Stimulated activated naive CD8-positive, alpha-beta T cell treated with anti-CD3 and anti-CD28 coated beads, Interleukin-15, amount 100 ng/mL, for 72 hours (primary cell): ENCODE measurements around the gene FOXJ3.

Experiments
- ATAC-seq: fragments of 150-1000 bp; cut with Tn5 transposase; 2 replicates; pipeline ENCODE4 v1.10.0; 2021; ENCODE audit warnings: mild to moderate bottlenecking, moderate library complexity
- DNase-seq, 2 donors: peaks; one replicate each; pipeline ENCODE4 v3.0.0; 2021 to 2022
- H3K27ac Mint-ChIP-seq, 2 donors: one replicate each; pipeline ENCODE4 v1.8.0; 2022; ENCODE audit warnings: mild to moderate bottlenecking in 2 of 2, mixed read lengths in 2 of 2, moderate library complexity in 2 of 2
- H3K27me3 Mint-ChIP-seq: one replicate; pipeline ENCODE4 v1.8.0; 2022; ENCODE audit warnings: mixed read lengths
- H3K4me1 Mint-ChIP-seq: one replicate; pipeline ENCODE4 v1.8.0; 2022; ENCODE audit warnings: mild to moderate bottlenecking, mixed read lengths
- H3K4me3 Mint-ChIP-seq, 2 donors: one replicate each; pipeline ENCODE4 v1.8.0; 2022; ENCODE audit warnings: mild to moderate bottlenecking in 2 of 2, mixed read lengths in 2 of 2, moderate library complexity in 1 of 2
- H3K9me3 Mint-ChIP-seq, 2 donors: one replicate each; pipeline ENCODE4 v1.8.0; 2022; ENCODE audit warnings: mixed read lengths in 2 of 2

The FOXJ3 gene

DNA sequence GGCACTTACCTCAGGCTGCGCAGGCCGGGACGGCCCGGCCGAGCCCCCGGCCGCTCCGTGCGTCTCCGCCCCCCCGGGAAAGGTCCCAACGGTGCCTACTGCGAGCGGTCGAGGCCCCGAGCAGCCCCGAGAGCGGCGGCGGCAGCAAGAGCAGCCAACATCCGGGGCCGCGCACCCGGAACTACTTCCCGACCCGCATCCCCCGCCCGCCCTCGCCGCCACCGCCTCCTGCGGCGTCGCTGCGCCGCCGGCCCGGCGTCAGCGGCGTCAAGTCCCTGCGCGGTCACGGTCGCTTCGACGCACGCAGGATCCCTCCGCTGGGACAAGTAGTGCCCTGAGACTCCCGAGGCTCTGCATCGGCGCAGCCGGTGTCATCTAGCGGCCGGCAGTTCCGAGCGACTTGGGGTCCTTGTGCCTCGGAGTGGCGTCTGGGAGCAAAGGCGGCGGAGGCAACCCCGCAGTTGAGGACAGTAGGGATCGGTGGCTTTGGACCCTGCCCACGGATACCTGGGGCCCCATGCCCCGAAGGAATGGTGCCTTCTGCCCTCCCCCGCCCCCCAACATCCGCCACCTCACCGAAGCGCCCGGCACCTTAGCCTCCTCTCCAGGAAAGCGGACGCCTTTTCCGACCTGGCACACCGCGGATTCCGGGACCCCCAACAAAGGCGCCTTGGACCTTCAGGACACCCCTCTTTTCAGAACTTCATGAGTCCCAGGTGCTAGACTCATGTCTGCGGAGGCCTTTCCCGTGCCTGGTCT lies at the start of gene FOXJ3:
Gene FOXJ3 (minus strand): TSS at position 186 of the 759 bp plus-strand sequence. CDS start 24,142 bp downstream, outside the sequence.
- H3K4me3 Mint-ChIP-seq: peak within 1 kb of the TSS; percentile 90 to 95
- no peaks in the 10 kb centered on the region for H3K9me3 Mint-ChIP-seq
- peak within 1 kb of the TSS; percentile 96 for H3K27ac Mint-ChIP-seq
- no peaks in the 10 kb centered on the region for H3K27me3 Mint-ChIP-seq
- ATAC-seq (peak; percentile 96), DNase-seq (peak; percentile 92 to 93)
- peaks cover 53% of the 10 kb centered on the region for H3K4me1 Mint-ChIP-seq

DNA sequence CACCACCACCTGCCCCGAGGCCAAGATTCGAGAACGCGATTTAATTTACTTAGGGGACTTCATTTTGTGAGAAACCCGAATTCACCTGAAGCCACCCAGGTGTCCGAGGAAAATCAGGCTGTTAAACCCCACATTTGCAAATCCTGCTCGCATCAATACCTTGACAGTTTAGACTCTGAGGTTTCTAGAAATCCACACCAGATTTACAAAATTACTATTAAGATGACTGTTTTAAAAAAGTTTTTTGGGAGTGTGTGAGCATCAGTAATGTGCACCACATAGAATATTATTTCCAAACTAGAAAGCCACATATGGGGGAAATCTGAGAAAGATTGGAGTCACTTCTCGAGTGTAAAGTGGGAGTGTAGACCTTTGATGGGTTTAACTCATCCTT lies 46.2 kb upstream of the FOXJ3 start:
- DNase-seq (no peak), ATAC-seq (no peak)
- Mint-ChIP-seq H3K4me1 (peaks cover 6% of the 10 kb centered on the region), H3K27me3 (peaks cover 19% of the 10 kb centered on the region), H3K4me3 (peak overlapping the region; percentile 79 to 84), H3K9me3 (no peaks in the 10 kb centered on the region), H3K27ac (no peak overlapping the region)

DNA sequence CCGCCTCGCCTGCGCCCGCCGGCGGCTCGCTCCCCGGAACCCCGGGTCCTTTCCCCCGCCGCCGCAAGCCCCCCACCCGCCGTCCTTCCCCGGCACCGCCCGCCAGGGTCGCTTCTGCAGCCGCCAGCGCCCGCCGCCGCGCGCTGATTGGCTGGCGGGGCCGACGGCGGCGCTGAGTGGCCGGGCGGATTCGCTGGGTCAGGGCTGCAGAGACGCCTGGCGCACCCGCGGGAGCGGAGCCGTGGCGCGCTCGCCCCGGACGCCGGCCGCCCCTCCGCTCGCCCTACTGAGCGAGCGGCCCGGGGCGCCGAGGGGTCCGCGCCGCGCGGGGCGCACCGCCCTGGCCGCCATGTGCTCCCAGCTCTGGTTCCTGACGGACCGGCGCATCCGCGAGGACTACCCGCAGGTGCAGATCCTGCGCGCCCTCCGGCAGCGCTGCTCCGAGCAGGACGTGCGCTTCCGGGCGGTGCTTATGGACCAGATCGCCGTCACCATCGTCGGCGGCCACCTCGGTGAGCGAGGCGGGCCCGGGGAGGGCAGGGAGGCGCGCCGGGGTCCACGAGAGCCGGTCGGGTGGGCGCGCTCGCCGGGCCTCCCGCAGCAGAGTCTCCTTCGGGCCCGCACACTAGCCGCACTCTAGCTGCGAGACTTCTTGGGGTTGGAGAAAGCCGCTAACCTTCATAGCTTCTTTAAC lies 45.7 kb upstream of the FOXJ3 start, which contains the start of gene RIMKLA:
Gene RIMKLA (plus strand): TSS at position 207 of the 694 bp plus-strand sequence. CDS start 143 bp downstream, at position 350.
- peak within 1 kb of the TSS in 1 of 2 donors; percentile 41 for H3K27ac Mint-ChIP-seq

DNA sequence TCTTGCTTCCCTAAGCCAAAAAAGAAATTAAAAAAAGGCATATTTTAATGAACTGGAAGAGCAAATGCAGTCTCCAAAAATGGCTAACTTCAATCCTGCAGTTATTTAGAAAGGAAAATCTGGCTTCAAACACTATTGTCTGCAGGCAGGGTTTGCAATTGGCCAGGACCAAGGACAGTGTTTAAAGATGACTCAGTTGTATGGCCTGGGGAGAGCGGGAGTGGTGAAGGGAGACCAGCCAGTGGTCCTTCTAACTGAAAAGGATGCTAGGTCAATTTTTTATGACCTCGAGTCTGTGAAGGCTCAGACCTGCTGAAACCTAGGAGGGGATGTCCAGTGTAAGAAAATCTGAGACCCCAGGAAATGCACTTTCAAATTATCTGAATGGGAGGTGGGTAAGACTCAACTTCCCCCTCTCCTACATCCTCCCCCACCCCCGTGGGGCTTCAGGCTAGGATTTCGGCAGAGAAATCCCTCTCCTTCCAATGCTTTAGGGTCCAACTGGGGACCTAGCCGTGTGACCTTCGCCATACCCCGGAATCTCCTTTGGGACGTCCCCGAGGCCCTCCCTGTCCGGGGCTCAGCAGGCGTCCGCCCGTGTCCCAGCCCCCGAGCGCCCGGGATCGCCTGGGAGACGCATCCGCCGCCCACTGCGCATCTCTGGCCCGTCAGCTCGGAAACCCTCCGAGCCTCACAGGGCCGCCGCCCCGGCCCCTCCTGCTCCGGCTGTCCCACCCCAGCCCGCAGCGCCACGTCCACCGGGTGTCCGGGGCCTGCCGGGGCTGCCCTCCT lies 45.0 kb upstream of the FOXJ3 start:
- Mint-ChIP-seq H3K4me1 (peaks cover 6% of the 10 kb centered on the region), H3K27ac (no peak overlapping the region), H3K9me3 (no peaks in the 10 kb centered on the region), H3K27me3 (peaks cover 19% of the 10 kb centered on the region), H3K4me3 (peak overlapping the region; percentile 66 to 74)
- ATAC-seq (peak; percentile 73), DNase-seq (peak in 1 of 2 donors; percentile 23)

More for the DNA sequence above, 45.7 kb upstream of the FOXJ3 start, which contains the start of gene RIMKLA:
- Mint-ChIP-seq H3K27me3 (peaks cover 19% of the 10 kb centered on the region), H3K4me3 (peak within 1 kb of the TSS; percentile 79 to 84), H3K4me1 (peaks cover 6% of the 10 kb centered on the region), H3K9me3 (no peaks in the 10 kb centered on the region)
- ATAC-seq (peak; percentile 89), DNase-seq (peak; percentile 46 to 63)

GRCh38 chr1:42372796-42373195 lies 37.8 kb upstream of the FOXJ3 start:
- ATAC-seq: no peak
- peaks cover 33% of the 10 kb centered on the region for H3K27me3 Mint-ChIP-seq
- no peak overlapping the region for H3K27ac Mint-ChIP-seq
- DNase-seq: no peak
- no peaks in the 10 kb centered on the region for H3K4me1 Mint-ChIP-seq
- no peak overlapping the region for H3K4me3 Mint-ChIP-seq
- no peaks in the 10 kb centered on the region for H3K9me3 Mint-ChIP-seq

- no peak overlapping the region for H3K4me3 Mint-ChIP-seq
- H3K27me3 Mint-ChIP-seq: peaks cover 37% of the 10 kb centered on the region
- no peak for DNase-seq
- no peaks in the 10 kb centered on the region for H3K9me3 Mint-ChIP-seq
- no peaks in the 10 kb centered on the region for H3K4me1 Mint-ChIP-seq
- ATAC-seq: no peak
- H3K27ac Mint-ChIP-seq: no peak overlapping the region
These were observed 36.0 kb upstream of the FOXJ3 start for GRCh38 chr1:42370876-42371549.

GRCh38 chr1:42369471-42369870 lies 34.4 kb upstream of the FOXJ3 start:
- DNase-seq: no peak
- no peak for ATAC-seq
- H3K4me1 Mint-ChIP-seq: no peaks in the 10 kb centered on the region
- H3K4me3 Mint-ChIP-seq: no peak overlapping the region
- no peaks in the 10 kb centered on the region for H3K9me3 Mint-ChIP-seq
- no peak overlapping the region for H3K27ac Mint-ChIP-seq
- peaks cover 37% of the 10 kb centered on the region for H3K27me3 Mint-ChIP-seq

DNA sequence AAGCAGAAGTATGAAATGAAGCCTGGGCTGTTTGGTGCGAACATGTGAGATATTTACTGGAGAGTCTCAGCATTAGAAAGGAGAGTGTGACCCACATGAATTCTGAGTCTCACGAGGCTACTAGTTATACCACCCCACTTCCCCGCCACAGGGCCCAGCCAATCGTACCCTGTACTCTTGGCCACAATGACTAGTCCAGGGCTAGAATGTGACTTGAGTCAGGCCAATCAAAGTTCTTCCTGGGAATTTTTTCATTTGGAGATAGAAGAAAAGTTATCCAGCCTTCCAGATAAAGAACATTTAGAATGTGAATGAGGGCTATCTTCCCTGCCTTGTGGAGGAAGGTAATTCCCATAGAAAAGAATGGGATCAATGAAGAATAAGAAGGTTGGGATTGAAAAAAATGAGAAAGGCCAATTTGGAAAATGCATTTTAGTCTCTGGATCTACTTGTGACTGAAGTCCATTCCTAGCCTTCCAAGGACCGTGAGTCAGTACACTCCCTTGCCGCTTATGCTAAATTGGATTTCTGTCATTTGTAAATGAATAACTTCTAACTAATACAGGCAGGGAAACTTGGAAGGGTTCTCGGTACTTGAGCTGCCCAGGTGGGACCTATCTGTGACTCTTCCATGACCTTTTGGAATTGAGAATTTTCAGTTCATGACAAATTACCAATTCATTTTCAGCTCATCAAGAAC lies 33.2 kb upstream of the FOXJ3 start:
- no peak overlapping the region for H3K27ac Mint-ChIP-seq
- H3K27me3 Mint-ChIP-seq: peaks cover 37% of the 10 kb centered on the region
- H3K4me3 Mint-ChIP-seq: no peak overlapping the region
- DNase-seq (no peak), ATAC-seq (no peak)
- H3K4me1 Mint-ChIP-seq: no peaks in the 10 kb centered on the region
- H3K9me3 Mint-ChIP-seq: no peaks in the 10 kb centered on the region

DNA sequence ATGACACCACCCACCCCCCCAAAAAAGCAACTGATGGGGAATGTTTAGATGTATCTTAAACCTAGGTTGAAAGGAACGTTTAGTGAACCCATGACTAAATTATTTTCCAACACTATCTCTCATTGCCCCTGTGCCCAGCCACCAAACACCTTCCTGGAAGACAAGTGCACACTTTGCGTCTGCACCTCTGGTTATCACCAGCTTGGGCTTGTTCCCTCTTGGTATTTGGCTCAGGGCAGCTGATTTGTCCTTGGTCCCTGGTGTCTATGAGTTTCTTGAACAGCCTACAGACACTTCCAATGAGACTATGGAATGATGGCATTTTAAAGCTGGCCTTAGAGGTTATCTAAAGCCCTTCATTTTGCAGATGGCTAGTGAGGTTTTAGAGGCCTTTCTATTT lies 30.1 kb upstream of the FOXJ3 start:
- Mint-ChIP-seq H3K4me1 (no peaks in the 10 kb centered on the region), H3K27me3 (peaks cover 34% of the 10 kb centered on the region), H3K9me3 (no peaks in the 10 kb centered on the region), H3K4me3 (no peak overlapping the region), H3K27ac (no peak overlapping the region)
- DNase-seq: no peak
- ATAC-seq: no peak

GRCh38 chr1:42364542-42364941 lies 29.5 kb upstream of the FOXJ3 start:
- no peak for DNase-seq
- H3K27me3 Mint-ChIP-seq: peaks cover 28% of the 10 kb centered on the region
- H3K9me3 Mint-ChIP-seq: no peaks in the 10 kb centered on the region
- no peak overlapping the region for H3K4me3 Mint-ChIP-seq
- ATAC-seq: no peak
- H3K4me1 Mint-ChIP-seq: peaks cover 2% of the 10 kb centered on the region
- no peak overlapping the region for H3K27ac Mint-ChIP-seq

DNA sequence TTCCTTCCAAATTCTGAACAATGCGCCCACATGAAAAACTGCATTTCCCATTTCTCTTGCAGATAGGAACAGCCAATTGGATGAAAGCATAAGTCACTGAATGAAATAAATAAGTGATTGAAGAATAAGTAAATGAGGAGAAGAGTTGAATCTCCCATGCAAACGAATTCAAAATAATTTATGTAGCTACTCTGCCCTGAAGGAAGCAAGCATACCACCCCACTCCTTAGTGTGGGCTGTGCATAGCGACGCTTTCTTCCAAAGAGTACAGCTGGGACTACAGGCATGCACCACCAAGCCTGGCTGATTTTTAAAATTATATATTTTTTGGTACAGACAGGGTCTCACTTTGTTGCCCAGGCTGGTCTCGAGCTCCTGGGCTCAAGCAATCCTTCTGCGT lies 29.1 kb upstream of the FOXJ3 start:
- Mint-ChIP-seq H3K4me3 (no peak overlapping the region), H3K9me3 (no peaks in the 10 kb centered on the region), H3K27me3 (peaks cover 23% of the 10 kb centered on the region), H3K4me1 (peaks cover 6% of the 10 kb centered on the region), H3K27ac (no peak overlapping the region)
- ATAC-seq: no peak
- DNase-seq: no peak

DNA sequence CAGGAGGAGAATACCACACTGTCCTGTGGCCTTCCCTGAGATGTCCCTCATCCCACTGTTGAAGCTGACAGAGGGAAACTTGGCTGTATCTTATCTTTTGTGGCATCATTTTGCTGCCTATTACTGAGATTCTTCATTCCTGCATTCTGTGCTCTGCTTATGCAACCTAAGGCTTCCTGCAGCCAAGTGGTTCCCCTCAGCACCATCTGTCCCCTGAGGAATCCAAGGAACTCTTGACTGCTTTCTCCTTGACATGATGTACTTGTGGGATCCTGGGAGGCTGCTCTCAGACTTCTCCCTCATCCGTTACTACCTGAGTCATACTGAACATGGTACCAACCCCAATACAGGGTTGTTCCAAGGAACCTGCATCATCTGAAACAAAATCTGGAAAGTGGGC lies 24.4 kb upstream of the FOXJ3 start:
- H3K9me3 Mint-ChIP-seq: no peaks in the 10 kb centered on the region
- ATAC-seq: no peak
- H3K4me3 Mint-ChIP-seq: no peak overlapping the region
- peaks cover 6% of the 10 kb centered on the region for H3K4me1 Mint-ChIP-seq
- no peak for DNase-seq
- no peak overlapping the region for H3K27ac Mint-ChIP-seq
- peaks cover 8% of the 10 kb centered on the region for H3K27me3 Mint-ChIP-seq

- Mint-ChIP-seq H3K9me3 (no peaks in the 10 kb centered on the region), H3K27me3 (peaks cover 8% of the 10 kb centered on the region), H3K4me1 (peaks cover 6% of the 10 kb centered on the region), H3K4me3 (no peak overlapping the region), H3K27ac (no peak overlapping the region)
- ATAC-seq: no peak
- no peak for DNase-seq
These were observed 23.8 kb upstream of the FOXJ3 start for GRCh38 chr1:42358791-42359190.

- no peak for ATAC-seq
- H3K27ac Mint-ChIP-seq: no peak overlapping the region
- H3K4me3 Mint-ChIP-seq: no peak overlapping the region
- no peak for DNase-seq
- H3K4me1 Mint-ChIP-seq: no peaks in the 10 kb centered on the region
- H3K27me3 Mint-ChIP-seq: peaks cover 15% of the 10 kb centered on the region
- H3K9me3 Mint-ChIP-seq: no peaks in the 10 kb centered on the region
These were observed 15.1 kb upstream of the FOXJ3 start for GRCh38 chr1:42350086-42350485.

GRCh38 chr1:42348498-42348897 lies 13.5 kb upstream of the FOXJ3 start:
- ATAC-seq (no peak), DNase-seq (no peak)
- no peak overlapping the region for H3K4me3 Mint-ChIP-seq
- H3K27ac Mint-ChIP-seq: no peak overlapping the region
- H3K27me3 Mint-ChIP-seq: peaks cover 16% of the 10 kb centered on the region
- no peaks in the 10 kb centered on the region for H3K4me1 Mint-ChIP-seq
- H3K9me3 Mint-ChIP-seq: no peaks in the 10 kb centered on the region
